Measurements from ENCODE around the gene ZNF385B.

DNA sequence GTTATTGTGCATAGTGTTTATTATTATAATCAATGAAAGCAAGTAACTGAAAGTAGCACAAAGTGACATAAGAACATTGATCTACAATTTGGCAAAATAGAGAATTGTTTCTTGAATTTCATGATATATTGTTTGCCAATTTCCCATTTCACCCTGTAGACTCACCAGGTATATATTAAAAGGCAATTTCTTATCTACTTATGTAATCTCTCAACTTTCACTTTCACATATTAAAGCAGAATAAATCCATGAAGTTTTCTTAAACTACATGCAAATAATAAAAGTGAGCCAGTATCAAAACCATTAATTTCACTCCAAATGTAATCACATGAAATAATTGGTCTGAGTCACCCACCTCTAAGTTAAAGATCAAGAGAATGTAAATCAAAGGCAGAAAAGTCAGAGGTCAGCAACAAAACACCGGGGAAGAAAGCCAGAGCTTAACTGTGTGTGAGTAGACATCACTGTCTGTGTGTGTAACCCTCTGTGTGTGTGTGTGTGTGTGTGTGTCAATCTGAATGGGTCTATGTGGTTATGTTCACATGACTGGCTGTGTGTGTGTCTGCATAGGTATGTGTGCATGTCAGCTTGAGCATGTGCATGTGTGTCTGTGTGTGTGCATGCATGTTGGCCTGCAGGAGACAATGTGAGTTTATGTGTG is 44.1 kb downstream of the ZNF385B start:
- TF ChIP-seq CBX3 (IDR thresholded peaks at IDR 0.05; ENCODE audit: low read depth) (no peak), POLR2A (IDR thresholded peaks at IDR 0.05; ENCODE audit: borderline replicate concordance, extremely low read depth, insufficient read depth, insufficient read length) (no peak), EZH2 (IDR thresholded peaks at IDR 0.05) (no peak), ZNF274 (IDR thresholded peaks at IDR 0.05; ENCODE audit: low read depth, low read length) (no peak)
- TF ChIP-seq, protein P1, sequence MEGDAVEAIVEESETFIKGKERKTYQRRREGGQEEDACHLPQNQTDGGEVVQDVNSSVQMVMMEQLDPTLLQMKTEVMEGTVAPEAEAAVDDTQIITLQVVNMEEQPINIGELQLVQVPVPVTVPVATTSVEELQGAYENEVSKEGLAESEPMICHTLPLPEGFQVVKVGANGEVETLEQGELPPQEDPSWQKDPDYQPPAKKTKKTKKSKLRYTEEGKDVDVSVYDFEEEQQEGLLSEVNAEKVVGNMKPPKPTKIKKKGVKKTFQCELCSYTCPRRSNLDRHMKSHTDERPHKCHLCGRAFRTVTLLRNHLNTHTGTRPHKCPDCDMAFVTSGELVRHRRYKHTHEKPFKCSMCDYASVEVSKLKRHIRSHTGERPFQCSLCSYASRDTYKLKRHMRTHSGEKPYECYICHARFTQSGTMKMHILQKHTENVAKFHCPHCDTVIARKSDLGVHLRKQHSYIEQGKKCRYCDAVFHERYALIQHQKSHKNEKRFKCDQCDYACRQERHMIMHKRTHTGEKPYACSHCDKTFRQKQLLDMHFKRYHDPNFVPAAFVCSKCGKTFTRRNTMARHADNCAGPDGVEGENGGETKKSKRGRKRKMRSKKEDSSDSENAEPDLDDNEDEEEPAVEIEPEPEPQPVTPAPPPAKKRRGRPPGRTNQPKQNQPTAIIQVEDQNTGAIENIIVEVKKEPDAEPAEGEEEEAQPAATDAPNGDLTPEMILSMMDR (IDR thresholded peaks at IDR 0.05 in 2 of 3, conservative IDR thresholded peaks at IDR 0.05 in 1 of 3; ENCODE audit: borderline replicate concordance in 1 of 3, insufficient read depth in 1 of 3, low read depth in 2 of 3, low read length in 2 of 3): no peak

Measured in HCT116 (cell line).